ENCODE measurements around the gene DCBLD1. TPM values are rescaled to one million over a fixed set of nuclear protein-coding genes. Genes with fewer than 3 reads are reported as not detected.

DCBLD1 gene
- total and polyA plus RNA-seq, 2 of the 13 experiments (the other 11 are each of a cell fraction or from before 2014, with no cell fraction given): 23.2 to 41.5 TPM

GRCh38 chr6:117502580-117502979 is 20.1 kb downstream of the DCBLD1 start:
- Histone ChIP-seq H3K4me2 (ENCODE audit: low read depth, low read length) (no peak overlapping the region), H3K79me2 (ENCODE audit: insufficient read depth, low read length) (peaks cover 57% of the 10 kb centered on the region), H3K27ac (ENCODE audit: extremely low read length, insufficient read depth, low read length) (peak overlapping the region; percentile 8), H2AFZ (ENCODE audit: low read length) (no peak overlapping the region), H3K36me3 (replicated peaks in 1 of 2; ENCODE audit: control insufficient read depth in 1 of 2, insufficient read depth in 2 of 2, low read length in 2 of 2) (peaks cover 2 to 7% of the 10 kb centered on the region in 2 experiments; a peak in 4 of 5 replicates), H3K27me3 (ENCODE audit: control insufficient read depth in 1 of 2, insufficient read depth in 2 of 2, low read length in 2 of 2) (no peaks in the 10 kb centered on the region), H3K9me3 (ENCODE audit: low read length) (no peaks in the 10 kb centered on the region), H4K20me1 (ENCODE audit: insufficient read depth, low read length) (no peaks in the 10 kb centered on the region), H3K9ac (ENCODE audit: insufficient read depth, low read depth, low read length) (no peak overlapping the region), H3K4me1 (ENCODE audit: insufficient read depth, low read length) (peaks cover 81% of the 10 kb centered on the region), H3K4me3 (replicated peaks in 1 of 3; ENCODE audit: insufficient read depth in 1 of 3, low read depth in 2 of 3, low read length in 3 of 3) (no peak overlapping the region)
- in situ Hi-C loops (cut with HindIII; ENCODE audit: extremely low pct_ligation_motif_present, low pct_unique_long_range_greater_than_20kb) (no loop called here), intact Hi-C loops (cut with micrococcal nuclease; ENCODE audit: unreplicated experiment) (no loop called here)
- BruUV-seq (replicated peaks): no TSS peak
- CTCF ChIA-PET (ENCODE audit: low intra/inter-chr PET ratio, low total read pairs): no interaction called here
- 97% methylated on average over 1 of the region's 1 CpG for WGBS (ENCODE audit: low lambda C conversion rate)
- POLR2A ChIA-PET: interaction anchor here (1.6 kb wide), 1 partner anchor 19 kb away, joined by 10 read pairs; the partner anchor contains the start of gene DCBLD1
- TF ChIP-seq SNAI1 (CRISPR knock-in tag; IDR thresholded peaks at IDR 0.05; ENCODE audit: borderline replicate concordance): no peak
- no peak for TF ChIP-seq TGIF2 (CRISPR knock-in tag; IDR thresholded peaks at IDR 0.05)
- TF ChIP-seq NCOA2 (CRISPR knock-in tag; IDR thresholded peaks at IDR 0.05): no peak
- TF ChIP-seq ZFP1 (CRISPR knock-in tag; IDR thresholded peaks at IDR 0.05): no peak
- TF ChIP-seq MIER3 (CRISPR knock-in tag; IDR thresholded peaks at IDR 0.05; ENCODE audit: borderline replicate concordance): no peak
- TF ChIP-seq ZBTB8A (CRISPR knock-in tag; IDR thresholded peaks at IDR 0.05; ENCODE audit: borderline replicate concordance, low read depth): no peak
- no peak for TF ChIP-seq RFXANK (CRISPR knock-in tag; IDR thresholded peaks at IDR 0.05)
- no peak for TF ChIP-seq ZNF335 (CRISPR knock-in tag; IDR thresholded peaks at IDR 0.05)
- TF ChIP-seq ZNF460 (CRISPR knock-in tag; IDR thresholded peaks at IDR 0.05; ENCODE audit: borderline replicate concordance): no peak
- no peak for TF ChIP-seq GLI4 (CRISPR knock-in tag; IDR thresholded peaks at IDR 0.05; ENCODE audit: borderline replicate concordance)
- no peak for TF ChIP-seq MYNN (CRISPR knock-in tag; IDR thresholded peaks at IDR 0.05; ENCODE audit: low read depth)
- TF ChIP-seq ZNF597 (CRISPR knock-in tag; IDR thresholded peaks at IDR 0.05): no peak
- no peak for TF ChIP-seq ZBTB20 (CRISPR knock-in tag; IDR thresholded peaks at IDR 0.05; ENCODE audit: borderline replicate concordance, low read depth)
- TF ChIP-seq HINFP (CRISPR knock-in tag; IDR thresholded peaks at IDR 0.05; ENCODE audit: low read depth): no peak
- no peak for TF ChIP-seq TMF1 (CRISPR knock-in tag; IDR thresholded peaks at IDR 0.05; ENCODE audit: low read depth)
- no peak for ATAC-seq
- DNase-seq (ENCODE audit: low spot score): no peak
- no peak for FAIRE-seq
